ENCODE data around the gene DSP. TPM values are rescaled to one million over a fixed set of nuclear protein-coding genes. Genes with fewer than 3 reads are reported as not detected.

DSP gene
- total and polyA plus RNA-seq, 10 of the 15 experiments (the other 5 are each of a cell fraction or from before 2014, with no cell fraction given), result under 0.01 to 0.36 (median 0.04) TPM; not detected in 4

Other genes starting within 250 kb of the DSP start
- 42.0 and 48.6 TPM in 2 replicates for gene SSR1, start 228.5 kb upstream of the DSP start, total RNA-seq (2014; rRNA removed)
- gene SSR1, start 228.5 kb upstream of the DSP start, total RNA-seq (2014; rRNA removed; fragmentation: Illumina TruSeq; extraction: Trizol), result 61.1 and 63.5 TPM in 2 replicates
- gene SSR1, start 228.5 kb upstream of the DSP start, total RNA-seq (2021), result 131 and 132 TPM in 2 replicates
- gene SSR1, start 228.5 kb upstream of the DSP start, polyA plus RNA-seq (2011; rRNA removed), result 165 and 224 TPM in 2 replicates
- gene SSR1, start 228.5 kb upstream of the DSP start, polyA plus RNA-seq (2014; fragmentation: Illumina TruSeq; extraction: Trizol), result 120 and 125 TPM in 2 replicates
- 100 to 1,000 TPM; 123 to 151 TPM for gene SSR1, start 228.5 kb upstream of the DSP start, polyA plus RNA-seq (2014; fragmentation: Nextera tagmentation; extraction: Ambion mirVana)
- 69.6 and 93.3 TPM in 2 replicates for gene SSR1, start 228.5 kb upstream of the DSP start, polyA plus RNA-seq (2014; rRNA removed)
- gene SSR1, start 228.5 kb upstream of the DSP start, polyA plus RNA-seq (2016; fragmentation: Nextera tagmentation; extraction: Ambion mirVana), result 100 to 1,000 TPM; 201 to 209 TPM
- 0.11 TPM in 2 replicates for gene CAGE1, start 151.9 kb upstream of the DSP start, total RNA-seq (2014; rRNA removed)
- 0.09 TPM in 2 replicates for gene CAGE1, start 151.9 kb upstream of the DSP start, total RNA-seq (2014; rRNA removed; fragmentation: Illumina TruSeq; extraction: Trizol)
- 0.08 and 0.21 TPM in 2 replicates for gene CAGE1, start 151.9 kb upstream of the DSP start, total RNA-seq (2021)
- gene CAGE1, start 151.9 kb upstream of the DSP start, polyA plus RNA-seq (2011; rRNA removed), result not detected in 2 replicates
- not detected in 2 replicates for gene CAGE1, start 151.9 kb upstream of the DSP start, polyA plus RNA-seq (2014; fragmentation: Illumina TruSeq; extraction: Trizol)
- under 1 TPM in 1 of 2 experiments, not detected in 1; 0.05 TPM for gene CAGE1, start 151.9 kb upstream of the DSP start, polyA plus RNA-seq (2014; fragmentation: Nextera tagmentation; extraction: Ambion mirVana)
- gene CAGE1, start 151.9 kb upstream of the DSP start, polyA plus RNA-seq (2014; rRNA removed), result 0.03 and 0.06 TPM in 2 replicates
- under 1 TPM; 0.08 to 0.42 TPM for gene CAGE1, start 151.9 kb upstream of the DSP start, polyA plus RNA-seq (2016; fragmentation: Nextera tagmentation; extraction: Ambion mirVana)
- 36.2 and 44.6 TPM in 2 replicates for gene RIOK1, start 151.9 kb upstream of the DSP start, total RNA-seq (2014; rRNA removed)
- gene RIOK1, start 151.9 kb upstream of the DSP start, total RNA-seq (2014; rRNA removed; fragmentation: Illumina TruSeq; extraction: Trizol), result 29.8 and 32.0 TPM in 2 replicates
- 29.9 and 30.6 TPM in 2 replicates for gene RIOK1, start 151.9 kb upstream of the DSP start, total RNA-seq (2021)
- gene RIOK1, start 151.9 kb upstream of the DSP start, polyA plus RNA-seq (2011; rRNA removed), result 12.2 and 16.1 TPM in 2 replicates
- gene RIOK1, start 151.9 kb upstream of the DSP start, polyA plus RNA-seq (2014; fragmentation: Illumina TruSeq; extraction: Trizol), result 35.4 and 43.0 TPM in 2 replicates
- gene RIOK1, start 151.9 kb upstream of the DSP start, polyA plus RNA-seq (2014; fragmentation: Nextera tagmentation; extraction: Ambion mirVana), result 10 to 100 TPM; 31.0 to 40.2 TPM
- 27.5 and 29.2 TPM in 2 replicates for gene RIOK1, start 151.9 kb upstream of the DSP start, polyA plus RNA-seq (2014; rRNA removed)
- gene RIOK1, start 151.9 kb upstream of the DSP start, polyA plus RNA-seq (2016; fragmentation: Nextera tagmentation; extraction: Ambion mirVana), result 10 to 100 TPM; 35.8 to 40.3 TPM
- 8.8 and 11.7 TPM in 2 replicates for gene SNRNP48, start 48.5 kb downstream of the DSP start, total RNA-seq (2014; rRNA removed)
- 12.7 and 12.8 TPM in 2 replicates for gene SNRNP48, start 48.5 kb downstream of the DSP start, total RNA-seq (2014; rRNA removed; fragmentation: Illumina TruSeq; extraction: Trizol)
- gene SNRNP48, start 48.5 kb downstream of the DSP start, total RNA-seq (2021), result 7.6 and 10.5 TPM in 2 replicates
- 14.4 and 23.2 TPM in 2 replicates for gene SNRNP48, start 48.5 kb downstream of the DSP start, polyA plus RNA-seq (2011; rRNA removed)
- 14.1 and 19.4 TPM in 2 replicates for gene SNRNP48, start 48.5 kb downstream of the DSP start, polyA plus RNA-seq (2014; fragmentation: Illumina TruSeq; extraction: Trizol)
- 1 to 10 TPM; 3.2 to 5.0 TPM for gene SNRNP48, start 48.5 kb downstream of the DSP start, polyA plus RNA-seq (2014; fragmentation: Nextera tagmentation; extraction: Ambion mirVana)
- 7.1 and 9.1 TPM in 2 replicates for gene SNRNP48, start 48.5 kb downstream of the DSP start, polyA plus RNA-seq (2014; rRNA removed)
- gene SNRNP48, start 48.5 kb downstream of the DSP start, polyA plus RNA-seq (2016; fragmentation: Nextera tagmentation; extraction: Ambion mirVana), result 1 to 10 TPM; 5.4 to 6.9 TPM
- gene BMP6, start 184.4 kb downstream of the DSP start, total RNA-seq (2014; rRNA removed), result 0.05 TPM in 1 of 2 replicates, not detected in the other
- 0.09 TPM in 1 of 2 replicates, not detected in the other for gene BMP6, start 184.4 kb downstream of the DSP start, total RNA-seq (2014; rRNA removed; fragmentation: Illumina TruSeq; extraction: Trizol)
- gene BMP6, start 184.4 kb downstream of the DSP start, total RNA-seq (2021), result 0.15 TPM in 1 of 2 replicates, not detected in the other
- gene BMP6, start 184.4 kb downstream of the DSP start, polyA plus RNA-seq (2011; rRNA removed), result not detected in 2 replicates
- gene BMP6, start 184.4 kb downstream of the DSP start, polyA plus RNA-seq (2014; fragmentation: Illumina TruSeq; extraction: Trizol), result not detected in 2 replicates
- gene BMP6, start 184.4 kb downstream of the DSP start, polyA plus RNA-seq (2014; fragmentation: Nextera tagmentation; extraction: Ambion mirVana), result under 1 TPM; 0.02 to 0.11 TPM
- gene BMP6, start 184.4 kb downstream of the DSP start, polyA plus RNA-seq (2014; rRNA removed), result 0.04 TPM in 1 of 2 replicates, not detected in the other
- under 1 TPM in 1 of 2 experiments, not detected in 1; 0.05 TPM for gene BMP6, start 184.4 kb downstream of the DSP start, polyA plus RNA-seq (2016; fragmentation: Nextera tagmentation; extraction: Ambion mirVana)